NOMO-1 treated with dmso at 0.1 percent for 144 hours (cell line): ENCODE measurements around the gene SLC8A3.

Experiments
- DNase-seq: peaks from one replicate; lab custom pipeline; 2025; ENCODE audit not compliant: unreplicated experiment; lab: John Stamatoyannopoulos, UW

Gene SLC8A3

DNA sequence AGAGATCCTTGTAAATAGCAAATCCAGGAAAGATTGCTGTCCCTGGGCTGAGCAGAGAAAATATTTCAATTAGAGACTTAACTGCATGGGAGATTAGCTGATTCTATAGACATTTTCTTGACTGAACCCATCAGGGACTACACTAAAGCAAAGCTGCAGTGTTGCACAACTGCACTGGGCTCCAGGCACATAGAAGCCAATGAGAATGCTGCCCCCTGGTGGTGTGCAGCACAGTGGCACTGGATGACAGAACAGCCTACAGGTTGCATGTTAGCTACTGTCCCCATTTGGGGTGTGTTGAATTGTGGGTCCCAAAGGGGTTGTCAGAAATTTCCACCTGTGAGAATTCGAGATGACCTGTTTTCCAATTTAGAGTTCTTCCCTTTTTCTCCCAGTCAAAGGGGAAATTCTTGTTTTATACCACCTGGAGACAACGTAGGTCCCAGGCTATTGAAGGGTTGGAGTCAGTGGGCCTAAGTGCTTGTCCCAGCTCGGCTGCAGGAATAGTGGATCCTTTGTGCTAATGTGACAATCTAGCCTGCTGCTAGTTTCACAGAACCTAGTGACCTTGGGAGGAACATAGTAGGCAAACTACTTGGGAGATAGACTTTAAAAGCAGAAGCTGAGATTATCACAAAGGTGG lies 114.7 kb downstream of the SLC8A3 start:
- peak; percentile 4 for DNase-seq

DNA sequence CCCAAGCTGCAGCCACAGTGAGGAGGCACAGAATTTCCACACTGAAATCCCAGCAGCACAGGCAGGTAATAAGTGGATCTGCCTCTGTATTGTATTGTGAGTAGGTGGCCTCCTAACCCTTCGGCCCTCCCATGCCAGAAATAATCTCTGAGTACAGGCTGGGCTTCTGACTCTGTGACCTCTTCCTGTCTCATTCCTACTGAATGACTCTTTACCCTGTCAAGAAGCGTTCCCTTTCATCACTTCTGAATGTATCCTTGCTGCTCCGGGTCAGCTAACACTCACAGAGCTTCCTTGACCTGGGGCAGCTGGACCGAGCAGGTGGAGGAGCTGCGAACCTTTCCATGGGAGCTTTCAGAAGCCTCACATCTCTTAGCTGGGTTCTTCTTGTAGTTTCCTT lies 119.6 kb downstream of the SLC8A3 start:
- no peak for DNase-seq

DNA sequence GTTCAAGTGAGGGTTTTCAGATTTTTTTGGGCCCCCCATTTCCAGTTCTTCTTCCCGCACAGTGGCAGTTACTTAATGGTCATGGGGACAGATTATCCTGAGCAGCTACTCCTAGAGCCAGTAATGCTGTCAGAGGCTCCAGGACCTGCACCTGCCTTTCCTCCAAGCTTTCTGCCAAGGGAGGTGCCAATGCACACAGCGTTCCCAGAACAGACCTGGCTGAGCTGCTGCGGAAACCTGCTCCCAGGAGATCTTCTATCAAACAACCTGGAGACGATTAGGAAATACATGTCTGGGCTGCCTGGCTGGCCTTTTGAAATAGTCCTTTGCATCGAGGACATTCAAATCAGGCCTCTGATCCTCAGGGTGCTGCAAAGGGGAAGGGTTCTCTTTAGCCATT lies 120.9 kb downstream of the SLC8A3 start:
- no peak for DNase-seq

DNA sequence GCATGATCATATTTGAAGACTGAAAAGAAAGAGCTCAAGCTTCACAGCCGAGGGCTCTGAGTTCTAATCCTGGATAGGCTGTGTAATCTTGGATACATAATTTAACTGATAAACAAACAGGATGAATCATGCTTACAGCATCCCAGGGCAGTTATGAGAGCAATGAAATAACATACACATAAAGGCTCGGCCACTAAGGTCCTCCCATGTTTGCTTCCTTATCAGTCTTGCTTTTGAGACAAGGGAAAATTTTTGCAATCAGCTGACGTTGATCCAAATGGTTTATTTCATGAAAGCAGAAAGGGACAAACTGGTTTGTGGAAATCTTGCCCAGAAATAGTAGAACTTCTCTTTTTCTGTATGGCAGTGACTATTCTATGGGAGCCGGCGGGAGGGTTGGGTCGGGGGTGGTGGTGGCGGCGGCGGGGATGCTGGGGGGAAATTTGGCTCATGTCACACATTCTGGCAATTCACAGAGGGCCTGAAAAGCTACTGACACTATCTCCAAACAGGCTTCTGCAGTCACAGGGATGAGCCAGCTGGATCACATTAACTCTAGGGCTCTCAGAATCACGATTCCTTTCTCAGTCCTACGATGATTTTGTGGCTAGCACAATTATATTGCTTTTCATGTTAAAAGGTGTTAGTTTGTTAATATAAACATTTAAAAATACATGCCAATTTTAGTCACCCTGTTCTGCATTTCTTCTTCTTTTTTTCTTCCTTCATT lies 124.5 kb downstream of the SLC8A3 start:
- no peak for DNase-seq

DNA sequence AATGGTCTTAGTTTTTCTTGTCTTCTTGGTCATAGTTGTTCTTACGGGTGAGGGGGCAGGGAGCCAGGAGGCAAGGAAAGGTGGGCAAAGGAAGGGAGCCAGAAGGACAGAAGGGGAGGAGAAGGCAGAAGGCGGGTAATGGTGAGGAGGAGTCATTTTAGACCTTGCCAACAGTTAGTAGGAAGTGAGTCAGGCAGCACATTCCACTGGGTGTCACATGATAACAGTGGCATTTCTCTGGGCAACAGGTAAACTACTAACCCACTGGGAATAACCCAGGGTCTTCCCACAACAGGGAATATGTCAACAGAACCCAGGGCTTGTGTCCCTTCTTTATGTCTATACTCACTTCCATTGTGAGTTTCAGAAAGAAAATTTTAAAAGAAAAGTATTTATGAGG lies 127.6 kb downstream of the SLC8A3 start:
- DNase-seq: no peak

DNA sequence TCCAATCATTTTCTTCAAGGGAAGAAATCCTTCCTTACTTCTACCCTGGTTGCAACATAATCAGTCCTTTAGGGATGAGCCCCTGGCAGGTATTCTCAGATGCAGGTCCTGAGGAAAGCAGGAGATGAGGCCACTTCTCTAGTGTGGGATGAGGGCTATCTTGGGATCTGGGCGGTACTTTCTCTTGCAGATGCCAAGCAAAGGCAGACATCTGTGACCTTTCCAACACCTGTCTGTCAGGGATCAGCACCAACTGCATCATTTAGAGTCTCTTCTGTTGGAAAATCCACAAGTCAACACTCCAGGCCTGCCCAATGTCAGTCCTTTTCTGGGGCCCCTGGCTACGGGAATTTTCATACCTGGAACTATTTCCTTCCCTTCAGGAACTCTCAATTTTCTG lies 129.2 kb downstream of the SLC8A3 start:
- no peak for DNase-seq

DNA sequence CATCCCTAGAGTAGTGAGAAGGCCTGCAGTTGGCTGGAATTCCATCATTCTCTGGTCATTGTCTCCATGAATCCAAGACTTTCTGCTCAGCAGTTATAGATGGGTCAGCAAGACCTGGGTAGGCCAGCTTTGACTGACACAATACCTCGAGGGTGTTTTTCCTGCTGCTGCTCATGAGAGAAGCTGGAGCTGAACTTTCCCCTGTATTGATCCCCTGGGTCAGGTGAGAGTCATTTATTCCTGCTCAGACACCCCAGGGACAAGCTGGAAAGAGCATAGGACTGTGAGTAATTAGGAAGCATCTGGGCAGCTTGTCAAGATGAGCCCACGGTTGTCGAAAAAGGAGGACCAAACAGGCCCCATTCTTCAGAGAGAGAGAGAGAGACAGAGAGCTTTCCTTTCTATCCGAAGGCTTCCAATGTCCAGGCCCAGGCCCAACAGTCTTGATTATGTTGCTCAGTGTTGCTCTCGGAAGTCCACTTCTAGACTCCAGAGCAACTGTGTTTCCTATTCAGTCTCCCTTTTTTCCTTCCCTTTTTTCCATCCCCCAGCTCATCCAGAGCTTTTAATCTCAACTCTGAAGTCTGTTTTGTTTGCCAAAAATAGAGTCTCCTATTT lies 131.1 kb downstream of the SLC8A3 start:
- no peak for DNase-seq

DNA sequence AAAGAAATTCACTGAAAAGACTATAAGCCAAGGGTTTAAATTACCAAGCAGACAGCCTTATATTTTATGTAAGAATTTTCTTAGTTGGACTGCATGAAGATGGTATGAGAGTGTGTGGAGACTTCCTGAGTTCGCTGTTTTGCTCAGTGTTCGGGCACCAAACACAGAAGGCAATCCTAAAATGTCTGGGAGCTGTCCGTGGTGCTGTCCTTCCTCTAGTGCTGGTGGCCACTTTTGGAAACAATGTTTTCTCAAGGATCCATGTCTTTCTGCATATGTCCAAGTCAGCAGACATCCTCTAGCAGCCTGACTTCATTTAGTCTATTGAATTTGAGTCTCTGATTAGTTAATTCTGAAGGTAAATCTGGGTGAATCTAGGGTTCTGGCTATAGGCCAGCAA lies 135.8 kb downstream of the SLC8A3 start:
- no peak for DNase-seq

DNA sequence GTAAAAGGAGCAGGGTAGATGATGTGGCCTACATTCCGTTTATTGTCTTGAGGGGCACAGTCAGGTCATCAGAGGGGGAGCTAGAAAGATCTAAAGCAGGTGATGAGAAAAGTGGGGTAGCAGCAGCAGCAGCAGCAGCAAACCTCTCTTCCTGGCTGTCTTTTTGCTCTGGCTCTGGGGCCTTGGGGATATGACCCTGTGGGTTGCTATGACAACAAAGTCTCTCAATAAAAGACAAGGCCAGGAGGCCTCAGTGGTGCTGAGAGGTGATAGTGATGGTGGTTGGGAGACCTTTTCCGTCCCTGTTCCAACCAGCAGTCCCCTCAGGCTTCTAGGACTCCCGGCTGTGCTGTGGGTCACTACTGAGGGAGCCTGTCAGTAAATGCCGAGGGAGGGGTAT lies 138.6 kb downstream of the SLC8A3 start:
- no peak for DNase-seq

DNA sequence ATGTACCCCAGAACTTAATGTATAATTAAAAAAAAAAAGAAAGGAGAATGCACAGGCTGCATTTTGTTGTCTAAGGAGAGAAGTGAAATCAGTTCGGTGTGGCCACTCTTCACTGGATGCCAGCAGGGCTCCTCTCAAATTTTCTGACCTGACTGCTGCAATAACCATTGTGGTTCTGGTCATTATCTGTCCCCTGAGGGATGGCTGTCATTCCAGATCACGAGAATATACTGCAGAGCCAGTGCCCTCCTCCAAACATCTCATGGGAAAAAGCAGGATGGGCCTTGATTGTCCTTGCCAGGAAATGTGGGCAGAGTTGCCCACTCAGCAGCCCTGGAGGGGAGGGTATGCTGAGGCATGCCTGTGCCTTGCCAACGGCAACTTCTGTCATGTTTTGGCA lies 139.1 kb downstream of the SLC8A3 start:
- DNase-seq: no peak

DNA sequence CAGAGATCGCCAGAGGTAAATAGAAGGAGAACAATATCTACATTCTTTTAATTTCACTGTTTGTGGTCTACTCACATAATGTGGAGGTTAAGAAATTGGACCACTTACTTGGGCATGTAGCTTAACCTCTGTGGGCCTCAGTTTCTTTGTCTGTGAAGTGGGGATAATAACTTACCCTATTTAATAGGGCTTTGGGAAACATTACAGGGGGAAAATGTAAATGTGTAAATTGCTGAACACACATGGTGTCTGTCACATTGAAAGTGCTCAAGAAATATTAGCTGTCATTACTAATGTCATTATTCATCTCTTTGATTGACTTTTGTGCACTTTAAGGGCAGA lies 140.5 kb downstream of the SLC8A3 start:
- no peak for DNase-seq

DNA sequence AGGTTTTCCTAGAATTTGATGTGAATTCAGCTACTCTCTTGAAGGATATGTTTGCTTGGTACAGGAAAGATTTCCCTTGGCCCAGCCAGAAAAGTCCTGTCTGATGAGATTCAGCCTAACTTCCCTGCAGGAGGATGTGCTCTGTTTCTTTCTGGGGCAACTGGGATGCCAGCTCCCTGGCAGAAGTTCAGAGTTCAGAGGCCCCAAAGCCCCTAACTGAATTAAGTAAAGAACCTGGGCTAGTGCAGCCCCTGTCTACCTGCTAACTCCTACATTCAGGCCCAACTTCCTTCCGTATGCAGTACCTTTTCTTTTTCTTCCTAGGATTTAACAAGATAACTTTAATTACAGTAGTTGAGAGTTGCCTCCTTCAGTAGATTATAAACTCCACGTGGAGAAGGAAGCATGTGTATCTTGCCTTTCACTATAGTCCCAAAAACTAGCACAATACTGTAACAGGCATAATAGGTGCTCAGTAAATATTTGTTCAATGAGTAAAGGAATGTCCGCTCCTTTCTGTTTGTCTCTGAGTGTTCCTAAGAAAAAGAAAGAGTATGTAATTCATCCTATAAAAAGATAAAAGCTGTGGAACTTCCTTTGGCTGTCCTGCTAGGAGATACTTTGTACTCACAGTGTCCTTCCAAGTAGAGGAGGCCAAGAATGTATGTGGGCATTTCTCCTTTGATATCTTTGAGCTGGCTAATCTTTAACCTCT lies 141.0 kb downstream of the SLC8A3 start:
- no peak for DNase-seq

DNA sequence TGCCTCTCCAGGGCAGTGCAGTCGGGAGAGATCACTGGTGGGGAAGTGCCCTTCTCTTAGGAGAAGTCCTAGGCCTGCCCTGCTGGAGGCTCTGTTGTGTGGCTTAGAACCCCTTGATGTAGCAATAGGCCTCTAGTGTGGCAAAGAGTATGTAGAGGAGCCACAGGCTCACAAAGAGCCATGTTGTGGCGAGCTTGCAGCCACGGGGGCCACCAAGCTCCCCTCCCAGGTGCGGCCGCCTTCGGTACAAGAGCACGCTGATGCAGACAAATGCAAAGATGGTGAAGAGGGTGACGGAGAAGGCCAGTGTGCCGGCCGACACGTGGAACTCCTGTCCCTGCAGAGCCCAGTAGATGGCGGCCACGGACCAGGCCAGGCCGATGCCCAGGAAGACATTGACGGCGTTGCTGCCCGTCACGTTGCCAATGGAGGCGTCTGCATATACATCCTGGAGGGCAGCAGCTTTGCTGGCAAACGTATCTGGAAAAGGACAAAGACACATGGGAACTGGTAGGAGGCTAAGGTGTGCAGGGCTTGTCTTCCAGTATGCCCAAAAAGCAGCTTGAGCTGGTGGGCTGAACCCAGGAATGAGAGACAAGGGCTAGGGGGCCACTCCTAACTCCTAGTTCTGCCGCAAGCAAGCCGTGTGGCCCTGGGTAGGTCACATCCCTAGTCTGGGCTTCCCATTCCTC lies 142.8 kb downstream of the SLC8A3 start:
- DNase-seq: peak; percentile 54

DNA sequence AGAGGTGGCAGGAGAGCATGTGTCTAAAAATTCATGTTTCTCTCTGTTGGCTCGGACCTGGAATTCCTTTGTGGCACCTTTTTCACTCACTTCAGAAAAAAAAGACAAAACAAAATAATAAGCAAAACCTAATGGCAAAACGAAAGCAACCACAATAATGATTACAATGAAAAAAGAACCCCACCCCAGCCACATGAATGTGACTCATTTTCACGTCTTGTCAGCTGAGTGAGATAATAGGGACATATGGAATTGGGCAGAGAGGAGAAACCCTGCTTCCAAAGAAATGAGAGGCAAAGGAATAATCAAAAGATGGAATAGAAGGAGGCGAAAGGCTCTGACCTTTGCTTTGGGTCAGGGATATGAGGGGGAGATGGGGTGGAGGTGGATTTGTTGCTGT lies 143.4 kb downstream of the SLC8A3 start:
- no peak for DNase-seq

DNA sequence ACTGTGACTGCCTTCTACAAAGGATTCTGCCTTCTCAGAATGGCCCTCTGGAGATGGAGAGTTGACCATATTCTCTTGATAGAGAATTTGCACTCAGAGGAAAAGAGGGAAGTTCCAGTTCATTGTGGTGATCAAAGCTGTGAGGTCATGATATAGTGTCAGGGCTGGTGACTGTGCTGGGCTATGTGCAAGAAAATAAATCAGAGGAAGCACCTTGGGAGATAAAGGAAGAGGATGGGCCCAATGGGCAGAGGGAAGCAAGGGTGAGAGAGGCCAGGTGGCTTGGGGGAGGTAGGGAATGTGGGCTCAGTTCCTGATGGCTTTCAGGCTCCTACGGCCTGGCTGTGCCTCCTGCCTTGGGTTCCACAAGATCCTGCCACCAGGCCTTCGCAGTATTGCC lies 145.8 kb downstream of the SLC8A3 start:
- no peak for DNase-seq

DNA sequence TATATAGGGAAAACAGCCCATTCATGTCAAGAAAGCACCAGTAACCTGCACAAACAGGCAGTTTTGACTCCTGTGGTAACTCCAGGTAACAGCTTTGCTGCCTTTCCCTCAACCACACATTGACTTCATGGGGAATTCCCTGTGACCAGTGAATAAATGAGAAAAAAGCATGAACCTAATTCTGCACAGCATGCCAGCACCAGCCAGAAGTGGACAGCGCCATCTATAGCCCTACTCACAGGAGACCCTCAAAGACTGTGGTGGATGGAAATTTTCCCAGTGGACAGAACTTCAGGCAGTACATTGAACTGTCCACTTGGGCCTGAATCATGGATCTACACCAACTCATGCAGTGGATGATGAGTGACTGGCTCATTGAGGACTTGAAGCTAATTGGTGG lies 152.1 kb downstream of the SLC8A3 start:
- no peak for DNase-seq

DNA sequence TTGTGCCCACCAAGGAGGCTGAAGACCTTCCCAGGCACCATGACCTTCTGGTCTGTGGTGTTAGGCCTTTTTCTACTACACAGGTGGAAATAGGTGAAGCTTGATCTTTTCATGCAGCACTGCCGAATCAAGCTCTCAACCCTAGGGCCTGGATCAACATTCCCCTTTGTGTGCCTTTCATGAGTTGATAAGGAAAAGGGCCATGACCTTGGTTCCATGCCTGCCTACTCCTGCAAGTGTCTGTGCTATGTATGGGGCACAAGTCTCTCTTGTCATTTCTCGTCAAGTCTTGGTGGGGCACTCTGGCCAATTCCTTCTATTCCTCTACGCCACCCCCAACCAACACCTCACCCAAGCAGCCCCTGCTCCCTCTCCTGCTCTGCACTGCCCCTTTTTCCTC lies 154.5 kb downstream of the SLC8A3 start:
- DNase-seq: no peak

DNA sequence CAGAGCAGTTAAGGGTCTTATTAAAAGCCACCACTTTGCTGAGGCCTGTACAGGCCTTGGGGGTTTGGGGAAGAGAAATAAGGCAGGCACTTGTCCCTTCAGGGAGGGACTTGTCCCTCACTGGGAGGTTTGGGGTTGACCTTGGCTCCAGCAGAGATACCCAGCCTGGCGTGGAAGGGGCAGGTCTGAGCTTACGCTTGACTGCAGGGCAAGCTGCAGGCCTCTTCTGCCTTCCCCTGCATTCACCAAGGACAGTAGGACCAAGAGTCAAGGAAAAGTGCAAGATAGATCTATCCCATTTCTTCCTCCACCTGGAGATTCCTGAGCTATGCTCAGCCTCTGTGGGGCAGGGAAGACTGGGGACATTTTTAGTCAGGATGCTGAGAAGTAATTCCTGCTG lies 155.2 kb downstream of the SLC8A3 start:
- DNase-seq: no peak

DNA sequence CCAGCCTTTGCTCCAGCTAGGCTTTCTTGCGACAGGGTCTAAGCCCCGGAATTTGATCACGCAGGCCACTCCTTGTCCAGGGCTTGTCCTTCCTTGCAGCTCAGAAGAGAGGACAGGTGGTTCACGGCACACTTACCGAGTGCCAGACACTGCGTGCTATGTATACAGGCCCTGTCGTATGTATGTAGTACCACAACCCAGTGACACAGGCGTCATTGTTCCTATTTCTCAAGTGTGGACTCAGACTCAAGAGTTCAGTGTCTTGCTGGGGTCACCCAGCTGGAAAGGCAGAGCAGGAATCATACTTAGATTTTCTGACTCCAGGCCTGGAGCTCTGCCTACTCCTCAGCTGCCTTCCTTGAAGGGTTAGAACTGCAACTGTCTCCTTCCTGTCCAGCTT lies 155.6 kb downstream of the SLC8A3 start:
- no peak for DNase-seq

DNA sequence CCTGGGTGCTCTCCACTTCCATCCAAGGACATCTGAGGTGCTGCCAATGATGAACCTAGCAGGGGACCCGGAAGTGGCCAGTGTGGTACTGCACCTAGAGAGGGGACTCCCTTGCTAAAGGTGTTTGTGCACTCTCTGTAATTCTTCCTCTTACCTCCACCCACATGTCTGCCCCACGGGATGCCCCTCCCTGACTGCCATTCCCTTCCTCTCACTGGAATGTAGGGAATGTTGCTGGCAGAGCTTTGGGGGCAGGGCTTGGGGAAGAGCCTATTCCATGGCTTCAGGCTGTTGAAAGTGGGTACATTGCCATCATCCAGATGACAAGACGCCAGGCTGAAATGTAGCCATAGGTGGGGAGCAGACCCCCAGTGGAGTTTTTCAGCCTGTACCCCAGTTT lies 156.3 kb downstream of the SLC8A3 start:
- no peak for DNase-seq

DNA sequence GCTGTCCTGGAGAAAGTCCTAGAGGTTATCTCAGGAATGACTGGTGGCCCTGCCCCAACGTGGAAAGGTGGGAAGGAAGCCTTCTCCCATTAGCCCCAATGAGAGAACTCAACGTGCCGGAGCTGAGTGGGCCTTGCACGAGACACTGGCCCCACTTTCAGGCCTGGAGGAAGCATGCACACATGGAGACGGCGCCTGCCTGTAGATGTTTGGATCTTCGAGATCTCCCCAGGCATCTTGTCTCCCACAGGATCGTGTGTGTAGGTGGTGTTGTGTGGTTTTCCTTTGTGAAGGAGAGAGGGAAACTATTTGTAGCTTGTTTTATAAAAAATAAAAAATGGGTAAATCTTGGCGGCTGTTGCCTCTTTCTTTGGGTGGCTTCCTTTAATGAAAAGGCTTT lies 156.7 kb downstream of the SLC8A3 start:
- DNase-seq: no peak
